IMR-90 (cell line): ENCODE measurements around the gene PTGES3L. TPM values are rescaled to one million over a fixed set of nuclear protein-coding genes. Genes with fewer than 3 reads are reported as not detected.

Experiments
- ATAC-seq: fragments of 200-7000 bp; cut with Tn5 transposase; 2 replicates; pipeline ENCODE4 v1.9.1; 2020; ENCODE audit warnings: low read depth, mild to moderate bottlenecking, moderate library complexity
- BruUV-seq: library from RNA; stranded (reverse); fragments of 400-500 nt; replicated peaks from 2 replicates; lab custom pipeline; 2021; lab: Mats Ljungman, UMichigan
- CTCF ChIA-PET: fragments of 300-600 bp; formaldehyde crosslinking; extraction: SDS; loops from one replicate; lab custom pipeline; 2021; ENCODE audit warnings: antibody characterized with exemption; lab: Yijun Ruan, JAX
- POLR2A ChIA-PET: fragments of 300-600 bp; sonication (Branson Sonifier 250); formaldehyde crosslinking; loops from one replicate; lab custom pipeline; 2022; ENCODE audit warnings: antibody characterized with exemption; ENCODE audit not compliant: unreplicated experiment; lab: Charles Lee
- DNase-seq: peaks from one replicate; pipeline ENCODE4 v3.0.0; 2013
- H2AFZ ChIP-seq: replicated peaks from 2 replicates; pipeline ENCODE3; 2013; ENCODE audit warnings: low read length, mild to moderate bottlenecking; ENCODE audit not compliant: poor library complexity
- H2AK5ac ChIP-seq: 2 replicates; pipeline ENCODE4 v1.6.1; 2013; ENCODE audit warnings: low read depth, low read length, inconsistent platforms
- H2AK9ac ChIP-seq: replicated peaks from 2 replicates; pipeline ENCODE3; 2013; ENCODE audit warnings: mild to moderate bottlenecking, low read depth, low read length, moderate library complexity; ENCODE audit not compliant: poor library complexity
- H2BK120ac ChIP-seq: 2 replicates; pipeline ENCODE4 v1.6.1; 2013; ENCODE audit warnings: low read depth, low read length, inconsistent platforms
- H2BK15ac ChIP-seq: 3 replicates; pipeline ENCODE4 v1.6.1; 2013; ENCODE audit warnings: low read depth, low read length, inconsistent platforms
- H2BK20ac ChIP-seq: 2 replicates; pipeline ENCODE4 v1.6.1; 2013; ENCODE audit warnings: low read depth, mild to moderate bottlenecking, inconsistent platforms, low read length, moderate library complexity
- H2BK5ac ChIP-seq: 2 replicates; pipeline ENCODE4 v1.6.1; 2013; ENCODE audit warnings: mild to moderate bottlenecking, low read depth, low read length, inconsistent platforms; ENCODE audit not compliant: poor library complexity, severe bottlenecking
- H3K14ac ChIP-seq: replicated peaks from 2 replicates; pipeline ENCODE4 v1.6.1; 2013; ENCODE audit warnings: low read depth, low read length, inconsistent platforms
- H3K18ac ChIP-seq: 2 replicates; pipeline ENCODE4 v1.6.1; 2013; ENCODE audit warnings: low read depth, low read length, control low read depth
- H3K23ac ChIP-seq: 2 replicates; pipeline ENCODE4 v1.6.1; 2013; ENCODE audit warnings: low read depth, low read length, inconsistent platforms
- H3K27ac ChIP-seq: 2 replicates; pipeline ENCODE4 v1.5.1; 2013; ENCODE audit warnings: mild to moderate bottlenecking, control low read depth, low read length; ENCODE audit not compliant: insufficient read depth
- H3K27me3 ChIP-seq: 2 replicates; pipeline ENCODE4 v1.6.1; 2013; ENCODE audit warnings: low read length; ENCODE audit not compliant: control insufficient read depth, insufficient read depth
- H3K36me3 ChIP-seq: 2 replicates; pipeline ENCODE4 v1.6.1; 2013; ENCODE audit warnings: low read length, mixed read lengths; ENCODE audit not compliant: control insufficient read depth, insufficient read depth
- H3K4ac ChIP-seq: 2 replicates; pipeline ENCODE4 v1.6.1; 2013; ENCODE audit warnings: low read depth, low read length, inconsistent platforms
- H3K4me1 ChIP-seq: 2 replicates; pipeline ENCODE4 v1.6.1; 2013; ENCODE audit warnings: low read length, mixed read lengths; ENCODE audit not compliant: control insufficient read depth, insufficient read depth
- H3K4me2 ChIP-seq: 2 replicates; pipeline ENCODE4 v1.6.1; 2013; ENCODE audit warnings: low read depth, mild to moderate bottlenecking, control low read depth, low read length, moderate library complexity
- H3K4me3 ChIP-seq: 2 replicates; pipeline ENCODE4 v1.5.1; 2013; ENCODE audit warnings: low read depth, mild to moderate bottlenecking, control low read depth, low read length, moderate library complexity; ENCODE audit not compliant: insufficient read depth
- H3K56ac ChIP-seq: 2 replicates; pipeline ENCODE4 v1.6.1; 2013; ENCODE audit warnings: low read length, inconsistent platforms; ENCODE audit not compliant: insufficient read depth; ENCODE audit errors: extremely low read depth
- H3K79me1 ChIP-seq, 2 experiments: 2 replicates each; pipeline ENCODE4 v1.6.1; 2013; ENCODE audit warnings: low read length in 2 of 2, inconsistent platforms in 1 of 2, low read depth in 1 of 2
- H3K9ac ChIP-seq: 2 replicates; pipeline ENCODE4 v1.6.1; 2013; ENCODE audit warnings: low read depth, low read length, control low read depth
- H3K9me1 ChIP-seq: 2 replicates; pipeline ENCODE4 v1.6.1; 2013; ENCODE audit warnings: low read length, inconsistent platforms; ENCODE audit not compliant: insufficient read depth
- H3K9me3 ChIP-seq: 2 replicates; pipeline ENCODE4 v1.6.1; 2013; ENCODE audit warnings: low read length; ENCODE audit not compliant: control insufficient read depth, insufficient read depth
- H4K20me1 ChIP-seq: 2 replicates; pipeline ENCODE4 v1.6.1; 2013; ENCODE audit warnings: low read length, inconsistent platforms; ENCODE audit not compliant: insufficient read depth
- H4K5ac ChIP-seq: 2 replicates; pipeline ENCODE4 v1.6.1; 2013; ENCODE audit warnings: mild to moderate bottlenecking, low read depth, low read length, control low read depth
- H4K8ac ChIP-seq, 2 experiments: 2 replicates each; pipeline ENCODE4 v1.6.1; 2013; ENCODE audit warnings: low read depth in 2 of 2, low read length in 2 of 2, control low read depth in 1 of 2, inconsistent platforms in 1 of 2
- H4K91ac ChIP-seq: 2 replicates; pipeline ENCODE4 v1.6.1; 2013; ENCODE audit warnings: low read depth, low read length, inconsistent platforms; ENCODE audit not compliant: insufficient read depth
- BHLHE40 ChIP-seq: fragments of 150-350 bp; IDR thresholded peaks from 2 replicates; pipeline ENCODE4 v1.6.1; 2016; ENCODE audit warnings: mild to moderate bottlenecking, low read depth, low read length
- POLR2A ChIP-seq: IDR thresholded peaks from 2 replicates; pipeline ENCODE4 v1.6.1; 2012; ENCODE audit warnings: mild to moderate bottlenecking, low read depth, low read length
- SMC3 ChIP-seq: fragments of 150-350 bp; IDR thresholded peaks from 2 replicates; pipeline ENCODE4 v1.6.1; 2016; ENCODE audit warnings: low read depth, mild to moderate bottlenecking, antibody characterized with exemption, low read length, moderate library complexity
- WGBS, 2 experiments: methylation state at CpG; one replicate each; pipeline versions ENCODE4 v1.1.5 to v1.1.7; 2013; ENCODE audit warnings: missing lambda C conversion rate in 2 of 2; ENCODE audit not compliant: insufficient read length in 1 of 2; ENCODE audit errors: extremely low coverage in 2 of 2; 5-methylcytosine and 5-hydroxymethylcytosine counted together
- dilution Hi-C: fragments of 300-500 bp; cut with HindIII; formaldehyde crosslinking; loops from one replicate; pipeline ENCODE4 v1.14.3; 2018; ENCODE audit warnings: low sequenced_read_pairs; ENCODE audit not compliant: unreplicated experiment
- in situ Hi-C: fragments of 300-500 bp; cut with MboI; formaldehyde crosslinking; loops from 3 replicates; pipeline ENCODE4 v1.14.3; 2019; ENCODE audit warnings: low sequenced_read_pairs, inconsistent platforms, mixed read lengths
- intact Hi-C: fragments of 100-400 bp; cut with micrococcal nuclease; formaldehyde crosslinking; loops from 2 replicates; pipeline ENCODE4 v1.10.0; 2022
- polyA plus RNA-seq, 3 experiments: library from polyadenylated mRNA; depleted of rRNA; stranded (reverse); fragments of >200 nt; gene quantifications; 2 replicates each; pipeline ENCODE4 v1.2.3, GENCODE V29; 2012; ENCODE audit warnings: low replicate concordance in 1 of 3
- total RNA-seq: library from RNA; depleted of rRNA; stranded (reverse); fragments of >200 nt; gene quantifications from 2 replicates; pipeline ENCODE4 v1.2.3, GENCODE V29; 2012
- TF ChIP-seq, protein P1 (sequence below): fragments of 150-350 bp; IDR thresholded peaks from 2 replicates; pipeline ENCODE4 v1.6.1; 2017; ENCODE audit warnings: mild to moderate bottlenecking, antibody characterized with exemption, low read length, low read depth

PTGES3L gene
- total and polyA plus RNA-seq, 2 of the 4 experiments (the other 2 are of a cell fraction), result 1.4 to 2.4 TPM

DNA sequence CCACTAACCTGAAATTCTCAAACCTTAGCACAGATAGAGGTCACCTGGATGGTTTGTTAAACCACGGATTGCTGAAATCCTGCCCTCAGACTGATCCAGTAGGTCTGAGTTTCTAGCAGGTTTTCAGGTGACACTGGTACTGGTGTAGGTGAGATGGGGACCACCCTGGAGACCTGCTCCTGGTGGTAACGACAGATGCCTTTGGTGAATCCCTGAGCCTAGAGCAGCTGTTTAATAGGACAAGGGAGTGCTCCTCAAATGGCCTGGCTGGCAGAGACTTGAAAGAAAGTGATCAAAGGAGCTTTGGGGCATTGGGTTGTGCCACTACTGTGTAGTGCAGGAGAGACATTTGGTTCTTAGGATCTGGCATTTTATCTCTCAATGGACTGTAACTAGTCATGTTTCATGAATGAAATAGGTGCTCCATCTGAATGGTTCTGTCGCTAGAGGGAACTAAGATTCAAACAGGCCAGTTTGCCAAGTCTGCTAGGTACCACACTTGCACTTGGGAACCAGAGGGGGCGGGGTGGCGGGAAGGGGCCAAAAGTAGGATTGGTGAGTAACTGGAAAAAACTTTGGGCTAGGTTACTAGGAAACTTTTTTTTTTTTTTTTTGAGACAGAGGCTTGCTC, 23.8 kb upstream of the PTGES3L start:
- POLR2A ChIA-PET, result no interaction called here
- BruUV-seq, result no TSS peak
- H3K4me1 ChIP-seq, result peaks cover 4% of the 10 kb centered on the region
- no peak overlapping the region for H2AK9ac ChIP-seq
- no peak overlapping the region for H2AFZ ChIP-seq
- CTCF ChIA-PET, result no interaction called here
- dilution Hi-C loops (no loop called here), in situ Hi-C loops (no loop called here), intact Hi-C loops (no loop called here)
- H3K4me2 ChIP-seq, result no peak overlapping the region
- no peak for ATAC-seq
- no peak overlapping the region for H3K23ac ChIP-seq
- peaks cover 32% of the 10 kb centered on the region for H4K20me1 ChIP-seq
- H3K18ac ChIP-seq, result no peak overlapping the region
- TF ChIP-seq, protein P1, sequence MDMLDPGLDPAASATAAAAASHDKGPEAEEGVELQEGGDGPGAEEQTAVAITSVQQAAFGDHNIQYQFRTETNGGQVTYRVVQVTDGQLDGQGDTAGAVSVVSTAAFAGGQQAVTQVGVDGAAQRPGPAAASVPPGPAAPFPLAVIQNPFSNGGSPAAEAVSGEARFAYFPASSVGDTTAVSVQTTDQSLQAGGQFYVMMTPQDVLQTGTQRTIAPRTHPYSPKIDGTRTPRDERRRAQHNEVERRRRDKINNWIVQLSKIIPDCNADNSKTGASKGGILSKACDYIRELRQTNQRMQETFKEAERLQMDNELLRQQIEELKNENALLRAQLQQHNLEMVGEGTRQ, result no peak
- no peak for TF ChIP-seq BHLHE40
- TF ChIP-seq SMC3, result no peak
- TF ChIP-seq POLR2A, result no peak
- H3K9me1 ChIP-seq, result no peaks in the 10 kb centered on the region
- H3K4ac ChIP-seq, result no peak overlapping the region
- peaks cover 37% of the 10 kb centered on the region for H3K36me3 ChIP-seq
- no peak overlapping the region for H2BK5ac ChIP-seq
- H3K56ac ChIP-seq, result no peak overlapping the region
- H4K8ac ChIP-seq, result no peak overlapping the region
- H2AK5ac ChIP-seq, result no peak overlapping the region
- no peak overlapping the region for H2BK15ac ChIP-seq
- peak; percentile 50 for DNase-seq
- no peak overlapping the region for H2BK20ac ChIP-seq
- H3K9ac ChIP-seq, result no peak overlapping the region
- H3K79me1 ChIP-seq, result peaks cover 12 to 62% of the 10 kb centered on the region in 2 experiments; a peak in 3 of 4 replicates
- no peak overlapping the region for H3K27ac ChIP-seq
- H4K5ac ChIP-seq, result no peak overlapping the region
- no peak overlapping the region for H3K4me3 ChIP-seq
- no peak overlapping the region for H3K14ac ChIP-seq
- H2BK120ac ChIP-seq, result no peak overlapping the region
- 86% methylated on average over 1 of the region's 5 CpGs; no CpG with 5 or more reads in 1 of the 2 experiments for WGBS, 2 experiments
- no peak overlapping the region for H4K91ac ChIP-seq
- no peaks in the 10 kb centered on the region for H3K27me3 ChIP-seq
- H3K9me3 ChIP-seq, result no peaks in the 10 kb centered on the region
